ENCODE data around the gene NOP16.

NOP16 gene, protein sequence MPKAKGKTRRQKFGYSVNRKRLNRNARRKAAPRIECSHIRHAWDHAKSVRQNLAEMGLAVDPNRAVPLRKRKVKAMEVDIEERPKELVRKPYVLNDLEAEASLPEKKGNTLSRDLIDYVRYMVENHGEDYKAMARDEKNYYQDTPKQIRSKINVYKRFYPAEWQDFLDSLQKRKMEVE

DNA sequence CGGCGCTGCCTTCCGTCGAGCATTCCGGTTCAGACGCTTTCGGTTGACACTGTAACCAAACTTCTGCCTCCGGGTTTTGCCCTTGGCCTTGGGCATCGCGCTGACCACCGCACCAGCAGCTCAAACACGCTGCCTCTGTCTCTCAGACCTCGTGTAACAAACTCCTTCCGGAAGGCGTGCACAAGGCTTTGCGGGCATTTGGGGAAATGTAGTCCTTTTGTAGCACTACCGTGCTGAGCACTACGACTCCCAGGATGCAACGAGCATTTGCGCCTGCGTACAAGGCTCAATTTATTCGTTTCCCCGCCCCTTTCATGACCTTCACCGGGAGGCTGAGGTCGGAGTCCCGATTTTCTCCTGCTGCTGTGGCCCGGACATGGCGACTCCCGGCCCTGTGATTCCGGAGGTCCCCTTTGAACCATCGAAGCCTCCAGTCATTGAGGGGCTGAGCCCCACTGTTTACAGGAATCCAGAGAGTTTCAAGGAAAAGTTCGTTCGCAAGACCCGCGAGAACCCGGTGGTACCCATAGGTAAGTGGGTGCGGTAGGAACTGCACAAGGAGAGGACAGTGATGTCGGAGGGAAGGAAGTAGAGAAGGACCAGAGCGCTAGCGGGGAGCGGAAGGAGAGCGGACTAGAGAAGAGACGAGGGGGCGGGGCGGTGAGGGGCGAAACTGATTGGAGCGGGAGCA is at the start of gene NOP16, which contains the start of gene HIGD2A:
NOP16 (minus strand) TSS at position 155 of the 691 bp plus-strand sequence; CDS start at position 96, 59 bp downstream.
HIGD2A (plus strand) TSS at position 308 of the 691 bp plus-strand sequence; CDS start at position 377, 69 bp downstream.
- H3K36me3 ChIP-seq (ENCODE audit: control insufficient read depth in 1 of 2, insufficient read depth in 2 of 2, low read length in 2 of 2) = peaks cover 34 to 50% of the 10 kb centered on the region in 2 donors
- no peaks in the 10 kb centered on the region for H3K27me3 ChIP-seq (ENCODE audit: low read depth, low read length)
- peak within 1 kb of the TSS; percentile 98 for H3K27ac ChIP-seq (ENCODE audit: low read length)
- H3K4me3 ChIP-seq (ENCODE audit: low read depth in 1 of 2, low read length in 2 of 2) = peak within 1 kb of the TSS; percentile 91 to 97
- peaks cover 0 to 21% of the 10 kb centered on the region in 2 donors for H3K4me1 ChIP-seq (ENCODE audit: control insufficient read depth in 1 of 2, insufficient read depth in 2 of 2, low read length in 2 of 2)
- no peaks in the 10 kb centered on the region for H3K9me3 ChIP-seq (ENCODE audit: control insufficient read depth in 1 of 2, low read length in 2 of 2)

DNA sequence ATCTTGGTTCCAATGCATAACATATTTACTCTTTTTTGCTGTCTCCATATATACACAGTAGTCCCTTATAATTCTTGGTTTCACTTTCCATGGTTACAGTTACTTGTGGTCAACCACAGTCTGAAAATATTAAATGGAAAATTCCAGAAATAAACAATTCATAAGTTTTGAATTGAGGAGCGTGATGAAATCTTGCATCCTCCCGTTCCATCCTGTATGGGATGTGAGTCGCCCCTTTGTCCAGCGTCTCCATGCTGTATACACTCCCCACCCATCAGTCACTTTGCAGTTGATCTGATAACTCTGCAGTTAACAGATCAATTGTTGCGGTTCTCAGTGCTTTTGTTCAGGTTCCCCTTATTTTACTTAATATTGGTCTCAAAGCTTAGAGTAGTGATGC is 48.3 kb upstream of the NOP16 start:
- H3K4me1 ChIP-seq (ENCODE audit: control insufficient read depth in 1 of 2, insufficient read depth in 2 of 2, low read length in 2 of 2) = no peaks in the 10 kb centered on the region
- no peaks in the 10 kb centered on the region for H3K36me3 ChIP-seq (ENCODE audit: control insufficient read depth in 1 of 2, insufficient read depth in 2 of 2, low read length in 2 of 2)
- H3K27ac ChIP-seq (ENCODE audit: low read length) = no peak overlapping the region
- H3K4me3 ChIP-seq (ENCODE audit: low read depth in 1 of 2, low read length in 2 of 2) = peak overlapping the region in 1 of 2 donors; percentile 34
- no peaks in the 10 kb centered on the region for H3K27me3 ChIP-seq (ENCODE audit: low read depth, low read length)
- no peaks in the 10 kb centered on the region for H3K9me3 ChIP-seq (ENCODE audit: control insufficient read depth in 1 of 2, low read length in 2 of 2)

DNA sequence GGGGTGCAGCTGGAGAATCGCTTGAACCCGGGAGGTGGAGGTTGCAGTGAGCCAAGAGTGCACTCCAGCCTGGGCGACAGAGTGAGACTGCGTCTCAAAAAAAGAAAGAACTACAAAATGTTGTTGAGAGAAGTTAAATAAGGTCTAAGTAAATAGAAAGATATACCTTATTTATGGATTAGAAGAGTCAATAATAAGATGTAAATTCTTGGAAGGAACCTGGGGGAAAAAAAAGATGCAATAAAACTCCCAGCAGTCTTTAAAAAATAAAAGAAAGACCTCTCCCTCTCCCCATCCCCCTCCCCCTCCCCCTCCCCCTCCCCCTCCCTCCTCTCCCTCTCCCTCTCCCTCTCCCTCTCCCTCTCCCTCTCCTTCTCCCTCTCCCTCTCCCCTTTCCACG is 44.3 kb upstream of the NOP16 start:
- H3K4me3 ChIP-seq (ENCODE audit: low read depth in 1 of 2, low read length in 2 of 2) = no peak overlapping the region
- H3K36me3 ChIP-seq (ENCODE audit: control insufficient read depth in 1 of 2, insufficient read depth in 2 of 2, low read length in 2 of 2) = no peaks in the 10 kb centered on the region
- no peaks in the 10 kb centered on the region for H3K4me1 ChIP-seq (ENCODE audit: control insufficient read depth in 1 of 2, insufficient read depth in 2 of 2, low read length in 2 of 2)
- H3K27ac ChIP-seq (ENCODE audit: low read length) = no peak overlapping the region
- no peaks in the 10 kb centered on the region for H3K27me3 ChIP-seq (ENCODE audit: low read depth, low read length)
- H3K9me3 ChIP-seq (ENCODE audit: control insufficient read depth in 1 of 2, low read length in 2 of 2) = no peaks in the 10 kb centered on the region

DNA sequence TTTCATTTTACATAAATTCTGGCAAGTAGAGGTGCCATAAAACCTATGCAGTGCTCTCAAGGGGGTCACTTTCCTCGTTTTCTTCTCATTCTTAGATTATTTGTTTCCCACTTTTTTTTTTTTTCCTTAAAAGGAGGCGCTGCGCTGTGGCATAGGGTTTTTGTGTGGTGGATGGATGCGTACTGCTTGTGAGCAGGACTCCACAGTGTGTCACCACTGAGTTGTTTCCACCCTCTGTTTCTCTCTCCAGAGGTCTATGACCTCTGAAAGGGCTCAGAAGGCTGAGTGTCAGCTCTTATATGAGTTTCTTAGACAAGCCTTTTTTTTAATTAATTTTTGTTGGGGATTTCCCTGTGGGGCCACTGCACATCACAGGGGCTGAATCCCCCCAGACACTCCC is 41.6 kb upstream of the NOP16 start:
- no peaks in the 10 kb centered on the region for H3K27me3 ChIP-seq (ENCODE audit: low read depth, low read length)
- no peaks in the 10 kb centered on the region for H3K36me3 ChIP-seq (ENCODE audit: control insufficient read depth in 1 of 2, insufficient read depth in 2 of 2, low read length in 2 of 2)
- no peak overlapping the region for H3K4me3 ChIP-seq (ENCODE audit: low read depth in 1 of 2, low read length in 2 of 2)
- no peaks in the 10 kb centered on the region for H3K4me1 ChIP-seq (ENCODE audit: control insufficient read depth in 1 of 2, insufficient read depth in 2 of 2, low read length in 2 of 2)
- no peak overlapping the region for H3K27ac ChIP-seq (ENCODE audit: low read length)
- H3K9me3 ChIP-seq (ENCODE audit: control insufficient read depth in 1 of 2, low read length in 2 of 2) = no peaks in the 10 kb centered on the region

DNA sequence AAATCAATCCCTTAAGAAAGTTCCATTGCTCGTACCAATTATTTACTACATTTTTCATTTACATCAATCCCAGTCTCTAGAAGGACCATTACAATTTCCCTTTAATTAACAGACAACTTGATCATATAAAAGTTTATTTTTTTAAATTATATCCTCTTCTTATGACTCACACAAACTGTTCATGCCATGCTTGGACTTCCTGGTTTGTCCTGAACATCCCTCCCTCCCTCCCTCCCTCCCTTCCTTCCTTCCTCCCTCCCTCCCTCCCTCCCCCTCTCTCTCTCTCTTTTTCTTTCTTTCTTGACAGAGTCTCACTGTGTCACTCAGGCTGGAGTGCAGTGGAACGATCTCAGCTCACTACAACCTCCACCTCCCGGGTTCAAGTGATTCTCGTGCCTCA is 39.6 kb upstream of the NOP16 start:
- no peaks in the 10 kb centered on the region for H3K36me3 ChIP-seq (ENCODE audit: control insufficient read depth in 1 of 2, insufficient read depth in 2 of 2, low read length in 2 of 2)
- no peak overlapping the region for H3K4me3 ChIP-seq (ENCODE audit: low read depth in 1 of 2, low read length in 2 of 2)
- no peaks in the 10 kb centered on the region for H3K9me3 ChIP-seq (ENCODE audit: control insufficient read depth in 1 of 2, low read length in 2 of 2)
- no peaks in the 10 kb centered on the region for H3K27me3 ChIP-seq (ENCODE audit: low read depth, low read length)
- H3K27ac ChIP-seq (ENCODE audit: low read length) = no peak overlapping the region
- H3K4me1 ChIP-seq (ENCODE audit: control insufficient read depth in 1 of 2, insufficient read depth in 2 of 2, low read length in 2 of 2) = no peaks in the 10 kb centered on the region

DNA sequence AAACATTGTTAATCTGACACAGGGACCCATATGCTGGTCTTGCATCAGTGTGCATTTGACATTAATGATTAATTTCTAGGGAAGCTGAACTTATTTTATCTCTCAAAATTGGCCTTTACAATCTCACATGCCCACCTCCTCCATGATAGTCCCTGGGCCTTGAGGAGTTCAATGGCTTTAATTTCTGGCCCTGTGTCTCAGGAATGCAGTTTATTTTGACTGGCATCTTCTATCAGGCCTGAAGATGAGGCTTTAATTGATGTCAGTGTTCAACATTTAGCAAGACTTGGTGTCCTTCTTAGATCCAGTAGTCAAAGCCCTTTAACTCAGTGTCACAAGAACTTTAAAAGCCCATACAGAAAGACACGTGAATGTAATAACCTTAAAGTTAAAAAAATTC is 38.5 kb upstream of the NOP16 start:
- Histone ChIP-seq H3K4me3 (ENCODE audit: low read depth in 1 of 2, low read length in 2 of 2) (no peak overlapping the region), H3K36me3 (ENCODE audit: control insufficient read depth in 1 of 2, insufficient read depth in 2 of 2, low read length in 2 of 2) (no peaks in the 10 kb centered on the region), H3K9me3 (ENCODE audit: control insufficient read depth in 1 of 2, low read length in 2 of 2) (no peaks in the 10 kb centered on the region), H3K27me3 (ENCODE audit: low read depth, low read length) (no peaks in the 10 kb centered on the region), H3K4me1 (ENCODE audit: control insufficient read depth in 1 of 2, insufficient read depth in 2 of 2, low read length in 2 of 2) (no peaks in the 10 kb centered on the region), H3K27ac (ENCODE audit: low read length) (no peak overlapping the region)

DNA sequence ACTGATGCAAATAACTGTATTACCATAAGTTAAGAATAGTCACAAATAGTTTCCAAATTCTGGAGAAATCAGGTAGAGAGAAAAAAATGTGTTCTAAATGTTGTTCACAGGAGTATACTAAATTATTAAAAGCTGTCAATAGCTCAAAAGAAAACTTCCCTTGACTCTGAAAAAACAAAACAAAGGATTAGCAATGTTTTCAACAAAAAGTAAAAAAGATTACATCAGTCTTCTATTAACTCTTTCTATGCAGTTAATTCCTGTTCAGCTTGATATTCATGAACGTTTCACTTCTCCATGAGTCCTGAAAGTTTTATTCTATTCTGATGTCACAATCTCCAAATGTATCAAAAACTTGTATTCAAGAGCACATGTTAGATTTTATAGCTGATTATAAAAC is 37.4 kb upstream of the NOP16 start:
- Histone ChIP-seq H3K27me3 (ENCODE audit: low read depth, low read length) (no peaks in the 10 kb centered on the region), H3K36me3 (ENCODE audit: control insufficient read depth in 1 of 2, insufficient read depth in 2 of 2, low read length in 2 of 2) (no peaks in the 10 kb centered on the region), H3K9me3 (ENCODE audit: control insufficient read depth in 1 of 2, low read length in 2 of 2) (no peaks in the 10 kb centered on the region), H3K4me3 (ENCODE audit: low read depth in 1 of 2, low read length in 2 of 2) (no peak overlapping the region), H3K4me1 (ENCODE audit: control insufficient read depth in 1 of 2, insufficient read depth in 2 of 2, low read length in 2 of 2) (no peaks in the 10 kb centered on the region), H3K27ac (ENCODE audit: low read length) (no peak overlapping the region)

DNA sequence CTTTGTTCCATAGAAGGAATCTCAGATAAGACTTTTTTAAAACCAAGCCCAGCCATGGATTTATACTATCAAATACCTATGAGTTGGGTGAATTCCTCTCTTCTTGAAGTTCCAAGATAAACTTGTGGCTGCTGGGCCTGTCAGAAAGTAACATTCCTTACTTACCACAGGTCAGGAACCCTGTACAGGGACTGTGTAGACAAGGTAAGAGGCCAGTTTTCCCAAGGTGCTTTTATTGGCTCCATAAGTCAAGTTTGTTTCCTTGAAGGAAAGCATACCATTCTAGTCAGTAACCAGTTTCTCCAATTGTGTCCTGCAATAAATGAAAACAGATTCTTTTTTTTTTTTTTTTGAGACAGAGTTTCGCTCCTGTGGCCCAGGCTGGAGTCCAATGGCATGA is 36.7 kb upstream of the NOP16 start:
- H3K9me3 ChIP-seq (ENCODE audit: control insufficient read depth in 1 of 2, low read length in 2 of 2) = no peaks in the 10 kb centered on the region

DNA sequence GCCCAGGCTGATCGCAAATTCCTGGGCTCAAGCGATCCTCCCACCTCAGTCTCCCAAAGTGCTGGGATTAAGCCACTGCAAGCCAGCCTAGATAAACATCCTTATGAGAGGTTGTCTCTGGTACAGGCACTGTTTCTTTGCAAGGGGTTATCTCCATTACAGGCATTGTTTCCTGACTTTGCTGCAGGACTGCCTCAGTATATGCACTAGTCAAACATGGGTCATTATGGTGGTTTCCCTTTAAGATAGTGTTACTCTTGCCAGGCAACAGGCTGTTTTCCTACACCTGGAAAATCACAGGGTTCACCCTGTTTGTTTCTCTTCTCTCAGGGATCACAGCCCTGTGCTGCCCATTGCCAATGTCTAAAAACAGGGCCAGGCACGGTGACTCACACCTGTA is 35.8 kb upstream of the NOP16 start:
- Histone ChIP-seq H3K4me3 (ENCODE audit: low read depth in 1 of 2, low read length in 2 of 2) (no peak overlapping the region), H3K9me3 (ENCODE audit: control insufficient read depth in 1 of 2, low read length in 2 of 2) (no peaks in the 10 kb centered on the region), H3K4me1 (ENCODE audit: control insufficient read depth in 1 of 2, insufficient read depth in 2 of 2, low read length in 2 of 2) (no peaks in the 10 kb centered on the region), H3K27me3 (ENCODE audit: low read depth, low read length) (no peaks in the 10 kb centered on the region), H3K36me3 (ENCODE audit: control insufficient read depth in 1 of 2, insufficient read depth in 2 of 2, low read length in 2 of 2) (no peaks in the 10 kb centered on the region), H3K27ac (ENCODE audit: low read length) (no peak overlapping the region)

More for the DNA sequence above, 36.7 kb upstream of the NOP16 start:
- no peaks in the 10 kb centered on the region for H3K4me1 ChIP-seq (ENCODE audit: control insufficient read depth in 1 of 2, insufficient read depth in 2 of 2, low read length in 2 of 2)
- H3K4me3 ChIP-seq (ENCODE audit: low read depth in 1 of 2, low read length in 2 of 2) = no peak overlapping the region
- H3K27ac ChIP-seq (ENCODE audit: low read length) = no peak overlapping the region
- no peaks in the 10 kb centered on the region for H3K36me3 ChIP-seq (ENCODE audit: control insufficient read depth in 1 of 2, insufficient read depth in 2 of 2, low read length in 2 of 2)
- H3K27me3 ChIP-seq (ENCODE audit: low read depth, low read length) = no peaks in the 10 kb centered on the region

DNA sequence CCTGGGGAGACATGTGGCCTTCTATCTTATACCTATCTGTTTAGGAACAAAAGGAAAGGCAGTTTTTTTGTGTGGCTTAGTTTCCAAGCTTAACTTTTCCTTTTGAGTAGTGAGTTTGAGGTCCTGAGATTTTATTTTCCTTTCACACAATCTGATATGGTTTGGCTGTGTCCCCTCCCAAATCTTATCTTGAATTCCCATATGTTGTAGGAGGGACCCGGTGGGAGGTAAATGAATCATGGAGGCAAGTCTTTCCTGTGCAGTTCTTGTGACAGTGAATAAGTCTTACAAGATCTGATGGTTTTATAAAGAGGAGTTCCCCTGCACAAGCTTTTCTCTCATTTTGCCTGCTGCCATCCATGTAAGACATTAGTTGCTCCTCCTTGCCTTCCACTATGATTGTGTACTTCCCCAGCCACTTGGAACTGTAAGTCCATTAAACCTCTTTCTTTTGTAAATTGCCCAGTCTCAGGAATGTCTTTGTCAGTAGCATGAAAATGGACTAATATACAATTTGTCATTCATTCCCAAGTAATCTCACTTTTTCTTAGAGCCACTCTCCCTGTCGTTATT is 32.7 kb upstream of the NOP16 start:
- Histone ChIP-seq H3K4me3 (ENCODE audit: low read depth in 1 of 2, low read length in 2 of 2) (no peak overlapping the region), H3K9me3 (ENCODE audit: control insufficient read depth in 1 of 2, low read length in 2 of 2) (no peaks in the 10 kb centered on the region), H3K27me3 (ENCODE audit: low read depth, low read length) (no peaks in the 10 kb centered on the region), H3K27ac (ENCODE audit: low read length) (no peak overlapping the region), H3K36me3 (ENCODE audit: control insufficient read depth in 1 of 2, insufficient read depth in 2 of 2, low read length in 2 of 2) (no peaks in the 10 kb centered on the region), H3K4me1 (ENCODE audit: control insufficient read depth in 1 of 2, insufficient read depth in 2 of 2, low read length in 2 of 2) (peaks cover 4 to 8% of the 10 kb centered on the region in 2 donors)

DNA sequence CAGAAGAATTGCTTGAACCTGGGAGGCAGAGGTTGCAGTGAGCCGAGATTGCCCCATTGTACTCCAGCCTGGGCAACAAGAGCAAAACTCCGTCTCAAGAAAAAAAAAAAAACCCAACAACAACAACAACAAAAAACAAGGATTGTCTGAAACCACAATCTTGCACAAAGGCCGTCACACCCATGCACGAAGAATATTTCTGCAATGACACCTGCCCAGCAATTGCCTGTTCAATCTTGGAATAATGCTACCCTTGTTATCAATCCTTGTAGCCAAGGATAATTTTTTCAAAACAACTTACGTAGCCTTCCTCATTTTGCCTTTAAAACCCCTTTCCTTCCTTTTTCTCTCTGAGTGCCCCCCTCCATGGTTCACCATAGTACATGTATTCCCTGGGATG is 31.7 kb upstream of the NOP16 start:
- Histone ChIP-seq H3K27me3 (ENCODE audit: low read depth, low read length) (no peaks in the 10 kb centered on the region), H3K36me3 (ENCODE audit: control insufficient read depth in 1 of 2, insufficient read depth in 2 of 2, low read length in 2 of 2) (no peaks in the 10 kb centered on the region), H3K27ac (ENCODE audit: low read length) (no peak overlapping the region), H3K9me3 (ENCODE audit: control insufficient read depth in 1 of 2, low read length in 2 of 2) (no peaks in the 10 kb centered on the region), H3K4me1 (ENCODE audit: control insufficient read depth in 1 of 2, insufficient read depth in 2 of 2, low read length in 2 of 2) (peaks cover 6 to 11% of the 10 kb centered on the region in 2 donors), H3K4me3 (ENCODE audit: low read depth in 1 of 2, low read length in 2 of 2) (no peak overlapping the region)

Data from muscle layer of duodenum (tissue), 2 donors.